A549 (cell line): ENCODE data around the gene ZNF697.
"Not testable (repeated sequence)": the region's sequence is repeated elsewhere in the genome, so short reads cannot be mapped to it uniquely, and the experiment has no call there.

Source experiments
- CHD2 ChIP-seq: fragments of 150-350 bp; IDR thresholded peaks from 2 replicates; pipeline ENCODE4 v1.6.1; 2014; ENCODE audit warnings: low read length; ENCODE audit not compliant: partially characterized antibody
- HOXB13 ChIP-seq: fragments of 250-450 bp; sonication (Bioruptor Pico); IDR thresholded peaks from 2 replicates; pipeline ENCODE4 v1.5.0; 2020; ENCODE audit warnings: low read depth, mild to moderate bottlenecking, moderate library complexity
- RAD21 ChIP-seq, 2 experiments: fragments of >200 bp in 1 of 2; sonication (Bioruptor Twin) in 1 of 2; formaldehyde crosslinking in 1 of 2; IDR thresholded peaks in 1 of 2; conservative IDR thresholded peaks in 1 of 2; 2 replicates in 1 of 2; 3 replicates in 1 of 2; pipeline ENCODE4 v1.6.1; 2012 to 2018; ENCODE audit warnings: inconsistent platforms in 1 of 2
- TF ChIP-seq, protein P1 (sequence below): fragments of >200 bp; sonication (Bioruptor Twin); formaldehyde crosslinking; IDR thresholded peaks from 3 replicates; pipeline ENCODE4 v1.5.1; 2016

DNA sequence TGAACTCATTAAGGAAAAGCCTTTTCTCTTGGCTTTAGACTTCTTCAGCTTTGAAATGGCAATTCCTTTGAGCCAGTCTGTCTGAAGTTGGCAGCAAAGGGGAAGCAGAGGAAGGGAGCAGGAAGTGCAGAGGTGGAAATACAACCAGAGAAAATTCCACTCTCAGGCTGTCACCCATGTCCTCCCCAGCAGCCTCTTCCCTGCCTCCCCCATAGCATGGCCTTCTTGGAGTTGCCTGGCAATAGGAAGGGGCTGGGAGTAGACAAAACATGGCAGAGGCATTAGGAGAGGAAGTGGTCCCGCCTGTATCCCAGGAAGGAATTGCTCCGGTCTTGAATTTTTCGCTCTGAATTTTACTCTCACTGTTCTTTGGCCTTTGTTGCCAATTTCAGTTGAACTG lies 44.8 kb downstream of the ZNF697 start:
- not testable (repeated sequence) for TF ChIP-seq CHD2; RAD21 (conservative IDR thresholded peaks at IDR 0.05 in 1 of 2, IDR thresholded peaks at IDR 0.05 in 1 of 2); HOXB13 (CRISPR knock-in tag)
- TF ChIP-seq, protein P1, sequence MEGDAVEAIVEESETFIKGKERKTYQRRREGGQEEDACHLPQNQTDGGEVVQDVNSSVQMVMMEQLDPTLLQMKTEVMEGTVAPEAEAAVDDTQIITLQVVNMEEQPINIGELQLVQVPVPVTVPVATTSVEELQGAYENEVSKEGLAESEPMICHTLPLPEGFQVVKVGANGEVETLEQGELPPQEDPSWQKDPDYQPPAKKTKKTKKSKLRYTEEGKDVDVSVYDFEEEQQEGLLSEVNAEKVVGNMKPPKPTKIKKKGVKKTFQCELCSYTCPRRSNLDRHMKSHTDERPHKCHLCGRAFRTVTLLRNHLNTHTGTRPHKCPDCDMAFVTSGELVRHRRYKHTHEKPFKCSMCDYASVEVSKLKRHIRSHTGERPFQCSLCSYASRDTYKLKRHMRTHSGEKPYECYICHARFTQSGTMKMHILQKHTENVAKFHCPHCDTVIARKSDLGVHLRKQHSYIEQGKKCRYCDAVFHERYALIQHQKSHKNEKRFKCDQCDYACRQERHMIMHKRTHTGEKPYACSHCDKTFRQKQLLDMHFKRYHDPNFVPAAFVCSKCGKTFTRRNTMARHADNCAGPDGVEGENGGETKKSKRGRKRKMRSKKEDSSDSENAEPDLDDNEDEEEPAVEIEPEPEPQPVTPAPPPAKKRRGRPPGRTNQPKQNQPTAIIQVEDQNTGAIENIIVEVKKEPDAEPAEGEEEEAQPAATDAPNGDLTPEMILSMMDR = not testable (repeated sequence)
